NK-92 (cell line): Measurements from ENCODE around the gene ZNF286A.
"Not testable (repeated sequence)": the region's sequence is repeated elsewhere in the genome, so short reads cannot be mapped to it uniquely, and the experiment has no call there.

Experiments
- DNase-seq: peaks from one replicate; lab custom pipeline; 2025; ENCODE audit not compliant: unreplicated experiment; lab: John Stamatoyannopoulos, UW

Gene ZNF286A

DNA sequence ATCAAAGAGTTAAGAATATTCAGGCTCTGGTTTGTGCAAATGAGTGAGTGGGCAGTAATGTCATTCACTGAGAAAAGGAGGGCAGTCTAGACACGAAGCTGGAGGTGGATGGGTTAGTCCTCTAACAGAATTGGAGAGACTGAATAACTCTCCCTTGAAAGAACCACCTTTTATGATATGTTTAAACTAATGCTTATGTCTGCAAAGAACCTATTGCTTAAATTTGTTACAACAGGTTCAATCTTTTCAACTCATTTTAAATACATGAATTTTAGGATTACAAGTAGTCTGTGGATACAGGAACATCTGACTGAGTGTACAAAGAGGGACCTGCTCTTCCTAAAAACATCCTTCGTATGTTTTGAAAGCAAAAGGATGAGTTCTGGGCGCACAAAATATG lies 585 bp upstream of the ZNF286A start:
- DNase-seq, result not testable (repeated sequence)

DNA sequence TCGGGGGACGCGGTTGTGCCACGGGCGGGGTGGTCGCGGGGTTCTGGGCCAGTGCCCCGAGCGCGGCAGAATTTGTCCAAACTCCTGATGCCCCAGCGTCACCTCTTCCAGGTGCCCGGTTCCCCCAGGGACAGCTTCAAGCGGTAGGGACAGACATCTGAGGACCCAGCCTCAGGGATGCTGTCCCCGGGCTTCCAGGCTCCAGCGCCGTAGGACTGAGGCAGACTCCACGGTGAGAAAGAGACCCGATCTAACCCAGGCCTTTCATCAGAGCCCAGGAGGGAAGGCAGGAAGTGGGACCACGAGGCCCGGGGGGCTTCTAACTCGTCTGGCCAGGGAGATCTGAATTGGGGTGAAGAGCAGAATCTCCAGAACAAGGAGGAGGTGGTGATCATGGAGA lies 385 bp downstream of the ZNF286A start:
- not testable (repeated sequence) for DNase-seq

DNA sequence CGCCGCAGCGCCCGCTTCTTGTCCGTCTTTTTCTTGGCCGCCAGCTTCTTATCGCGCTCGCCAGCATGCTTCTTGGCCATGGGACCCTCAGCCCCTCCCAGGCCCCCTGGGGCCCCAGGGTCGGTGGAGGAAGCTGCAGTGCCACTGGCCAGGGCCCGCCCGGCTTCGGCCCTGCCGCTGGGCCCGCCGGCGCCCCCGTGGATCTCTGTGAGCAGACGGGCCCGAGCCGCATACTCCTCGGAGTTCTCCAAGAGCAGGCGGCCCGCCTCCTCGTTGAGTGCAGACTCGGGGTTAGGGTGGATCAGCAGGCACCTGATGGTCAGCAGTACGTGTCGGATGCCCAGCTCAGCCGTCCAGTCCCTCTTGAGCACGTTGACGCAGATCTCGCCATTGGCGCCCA lies 4.7 kb downstream of the ZNF286A start:
- not testable (repeated sequence) for DNase-seq

DNA sequence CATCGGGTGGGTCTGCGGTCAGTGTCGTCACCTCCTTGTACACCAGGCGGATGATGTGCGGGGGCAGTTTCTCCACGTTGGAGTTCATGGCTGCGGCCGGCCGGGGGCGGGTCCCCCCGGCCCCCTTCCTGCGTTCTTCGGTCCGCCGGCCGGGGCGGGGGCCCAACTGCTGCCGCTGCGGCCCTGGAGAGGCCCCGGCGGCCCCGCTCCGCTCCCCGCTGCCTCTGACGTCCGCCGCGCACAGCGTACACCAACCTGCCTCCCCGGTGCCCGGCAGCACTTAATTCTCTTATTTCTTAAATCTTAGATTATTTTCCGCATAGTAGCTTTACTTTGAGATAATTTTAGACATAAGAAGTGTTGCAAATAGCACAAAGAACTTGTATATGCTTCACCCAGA lies 5.3 kb downstream of the ZNF286A start:
- DNase-seq, result not testable (repeated sequence)

DNA sequence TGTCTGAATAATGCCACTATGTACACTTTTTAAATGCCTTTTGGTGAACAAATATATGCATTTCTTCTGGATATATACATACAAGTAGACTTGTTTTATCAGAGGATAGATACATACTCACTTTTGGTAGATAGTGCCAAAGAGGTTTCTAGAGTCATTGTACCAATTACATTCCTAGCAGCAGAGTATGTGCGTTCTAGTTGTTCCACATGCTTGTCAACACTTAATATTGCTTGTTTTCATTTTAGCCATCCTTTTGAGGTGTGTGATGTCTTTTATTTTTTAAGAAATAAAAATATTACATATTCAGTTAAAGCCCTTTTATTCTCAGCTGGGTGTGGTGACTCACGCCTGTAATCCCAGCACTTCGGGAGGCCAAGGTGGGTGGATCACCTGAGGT lies 9.3 kb downstream of the ZNF286A start:
- not testable (repeated sequence) for DNase-seq

DNA sequence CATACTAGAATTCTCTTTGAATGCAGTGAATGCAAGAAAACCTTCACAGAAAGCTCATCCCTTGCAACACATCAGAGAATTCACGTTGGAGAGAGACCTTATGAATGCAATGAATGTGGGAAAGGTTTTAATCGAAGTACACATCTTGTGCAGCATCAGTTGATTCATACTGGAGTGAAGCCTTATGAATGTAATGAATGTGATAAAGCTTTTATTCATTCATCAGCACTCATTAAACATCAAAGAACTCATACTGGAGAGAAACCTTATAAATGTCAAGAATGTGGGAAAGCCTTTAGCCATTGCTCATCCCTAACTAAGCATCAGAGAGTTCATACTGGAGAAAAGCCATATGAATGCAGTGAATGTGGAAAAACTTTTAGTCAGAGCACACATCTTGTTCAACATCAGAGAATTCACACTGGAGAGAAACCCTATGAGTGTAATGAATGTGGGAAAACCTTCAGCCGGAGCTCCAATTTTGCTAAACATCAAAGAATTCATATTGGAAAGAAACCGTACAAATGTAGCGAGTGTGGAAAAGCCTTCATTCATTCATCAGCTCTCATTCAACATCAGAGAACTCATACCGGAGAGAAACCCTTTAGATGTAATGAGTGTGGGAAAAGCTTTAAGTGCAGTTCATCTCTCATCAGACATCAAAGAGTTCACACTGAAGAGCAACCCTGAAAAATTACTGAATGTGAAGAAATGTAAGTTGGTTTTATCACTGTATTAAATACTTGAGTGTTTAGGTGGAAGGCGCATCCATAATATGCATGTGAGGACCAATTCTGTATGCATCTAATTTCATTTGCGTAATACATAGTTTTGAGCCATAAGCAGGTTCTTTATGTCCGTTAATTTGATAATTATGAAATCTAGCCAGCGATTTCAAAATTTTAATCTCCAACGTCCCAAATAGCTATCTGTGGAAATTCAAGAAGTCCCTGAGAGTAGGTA lies 17.3 kb downstream of the ZNF286A start:
- not testable (repeated sequence) for DNase-seq

DNA sequence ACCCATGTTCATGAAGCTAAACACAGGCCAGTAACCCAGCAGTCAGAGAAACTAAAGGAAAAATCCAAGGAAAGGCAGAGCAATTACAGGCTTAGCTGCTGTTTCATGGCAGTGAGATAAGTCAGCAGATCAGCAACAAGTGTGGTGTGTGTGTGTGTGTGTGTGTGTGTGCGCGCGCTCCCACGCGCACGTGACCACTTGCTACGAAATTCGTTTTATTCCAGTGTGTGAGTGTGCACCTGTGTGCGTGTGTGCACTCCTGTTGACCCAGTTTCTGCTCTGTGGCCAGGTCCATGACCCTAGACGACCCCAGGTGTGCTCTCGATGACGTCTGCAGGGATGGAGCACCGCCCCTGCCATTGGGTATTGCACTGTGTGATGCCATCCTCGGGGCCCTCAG lies 31.0 kb downstream of the ZNF286A start:
- not testable (repeated sequence) for DNase-seq

DNA sequence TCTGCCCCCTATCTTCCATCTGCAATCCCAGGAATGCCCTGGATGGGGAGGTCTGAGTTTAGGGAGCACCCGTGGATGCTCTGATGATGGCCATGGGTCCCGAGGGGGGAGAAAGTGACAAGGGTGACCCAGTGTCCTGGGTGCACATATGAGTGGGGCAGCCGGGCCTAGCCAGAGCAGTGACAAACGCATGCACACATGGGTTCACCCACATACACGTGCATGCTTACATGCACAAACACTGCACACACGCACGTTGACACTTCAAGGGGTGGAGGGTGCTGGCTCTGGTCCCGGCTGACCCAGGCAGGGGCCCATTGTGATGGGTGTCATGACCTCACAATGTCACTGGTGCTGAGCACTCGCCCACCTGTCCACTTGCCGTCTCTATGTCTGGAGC lies 32.3 kb downstream of the ZNF286A start, which contains the start of gene TBC1D26:
TSS of gene TBC1D26 (plus strand) at position 384 of the 400 bp plus-strand sequence. CDS start 3,066 bp downstream, outside the sequence.
- DNase-seq, result not testable (repeated sequence)

DNA sequence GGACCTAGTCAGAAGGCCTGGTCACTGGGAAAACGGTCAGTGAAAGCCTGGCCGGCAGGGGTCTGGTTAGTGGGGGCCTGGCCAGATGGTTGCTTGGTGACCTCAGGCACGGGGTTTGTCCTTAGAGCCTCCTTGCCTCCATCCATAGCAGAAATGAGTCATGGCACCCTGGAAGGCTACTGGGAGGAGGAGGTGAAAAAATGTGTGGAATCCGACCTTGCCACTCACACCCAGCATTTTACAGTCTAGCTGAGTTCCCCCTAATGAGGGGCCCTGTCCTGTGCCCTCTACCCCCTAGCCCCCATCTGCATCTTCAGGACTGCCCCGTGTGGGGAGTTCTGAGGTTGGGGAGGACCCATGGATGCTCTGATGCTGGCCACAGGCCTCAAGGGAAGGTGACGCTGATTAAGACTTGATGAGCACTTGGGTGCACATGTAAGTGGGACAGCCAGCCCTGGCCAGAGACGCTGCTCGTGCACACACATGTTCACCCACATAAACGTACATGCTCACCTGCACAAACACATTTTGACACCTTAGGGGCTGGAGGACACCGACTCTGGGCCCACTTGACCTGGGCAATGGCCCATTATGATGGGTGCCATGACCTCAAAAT lies 33.7 kb downstream of the ZNF286A start:
- DNase-seq, result not testable (repeated sequence)

DNA sequence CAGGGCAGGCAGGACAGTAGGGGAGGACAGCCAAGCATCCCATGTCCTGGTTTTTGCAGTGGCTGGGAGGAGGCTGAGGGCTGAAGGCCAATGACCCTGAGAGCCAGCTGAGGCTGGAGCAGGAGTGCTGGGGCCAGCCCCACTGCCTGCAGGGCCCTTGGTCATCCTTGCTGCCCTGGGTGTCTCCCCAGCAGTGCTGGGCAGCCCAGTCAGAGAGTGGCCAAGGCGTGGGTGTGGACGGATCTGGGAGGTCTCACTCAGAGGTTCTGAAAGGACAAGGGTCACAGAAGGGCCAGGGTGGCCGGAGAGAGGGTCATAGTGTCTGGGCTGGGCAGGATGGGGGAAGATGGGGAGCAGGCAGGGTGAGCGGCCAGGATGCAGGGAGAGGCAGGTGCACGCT lies 37.0 kb downstream of the ZNF286A start:
- not testable (repeated sequence) for DNase-seq

DNA sequence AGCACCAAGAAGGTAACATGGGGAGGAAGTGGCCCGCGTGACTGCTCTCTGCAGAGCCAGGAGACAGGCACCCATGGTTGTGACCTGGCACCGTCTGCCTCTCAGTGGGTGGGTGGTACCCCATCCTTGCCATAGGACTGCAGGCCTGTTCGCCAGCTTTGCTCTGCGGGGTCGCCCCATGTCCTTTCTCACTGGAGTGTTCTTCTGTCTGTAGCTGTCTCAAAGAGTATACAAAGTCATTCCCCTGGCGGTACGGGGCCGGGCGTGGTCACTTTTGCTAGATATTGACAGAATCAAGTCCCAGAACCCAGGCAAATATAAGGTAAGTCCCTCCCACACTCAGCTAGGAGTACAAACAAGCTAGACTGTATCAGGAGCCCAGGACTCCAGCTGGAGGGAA lies 38.5 kb downstream of the ZNF286A start:
- DNase-seq, result no peak

DNA sequence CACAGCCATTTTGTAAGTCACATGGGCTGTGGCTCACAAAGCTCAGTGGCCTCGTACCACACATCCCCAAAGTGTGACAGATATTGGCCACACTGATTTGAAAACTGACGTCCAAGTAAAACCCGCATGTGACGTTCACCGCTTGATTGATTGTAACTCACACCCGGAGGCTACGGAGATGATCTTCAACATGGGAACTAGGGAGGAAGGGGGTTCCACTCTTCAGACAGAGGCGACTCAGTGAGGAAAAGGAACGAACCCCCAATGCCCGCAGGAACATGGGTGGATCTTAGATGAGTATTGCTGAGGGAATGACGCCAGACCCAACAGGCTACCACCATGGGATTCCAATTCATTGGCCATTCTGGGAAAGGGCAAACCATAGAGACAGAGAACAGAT lies 39.7 kb downstream of the ZNF286A start:
- not testable (repeated sequence) for DNase-seq

DNA sequence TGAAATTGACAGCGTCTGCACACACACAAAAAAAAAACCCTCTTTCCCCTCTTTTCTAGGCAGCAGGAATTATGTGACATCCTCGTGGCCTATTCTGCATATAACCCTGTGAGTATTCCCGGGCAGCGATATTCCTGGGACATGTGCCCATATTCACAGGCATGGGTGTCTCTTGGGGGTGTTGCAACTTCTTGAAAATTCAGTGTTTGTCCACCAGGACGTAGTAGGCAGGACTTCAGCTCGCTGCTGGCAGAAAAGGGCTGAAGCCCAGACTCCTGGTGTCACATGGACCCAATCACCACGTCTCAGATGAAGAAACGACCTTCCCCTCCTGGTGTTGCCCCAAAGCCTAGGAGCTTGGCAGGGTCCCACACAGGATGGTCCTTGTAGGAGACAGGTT lies 40.5 kb downstream of the ZNF286A start:
- not testable (repeated sequence) for DNase-seq

DNA sequence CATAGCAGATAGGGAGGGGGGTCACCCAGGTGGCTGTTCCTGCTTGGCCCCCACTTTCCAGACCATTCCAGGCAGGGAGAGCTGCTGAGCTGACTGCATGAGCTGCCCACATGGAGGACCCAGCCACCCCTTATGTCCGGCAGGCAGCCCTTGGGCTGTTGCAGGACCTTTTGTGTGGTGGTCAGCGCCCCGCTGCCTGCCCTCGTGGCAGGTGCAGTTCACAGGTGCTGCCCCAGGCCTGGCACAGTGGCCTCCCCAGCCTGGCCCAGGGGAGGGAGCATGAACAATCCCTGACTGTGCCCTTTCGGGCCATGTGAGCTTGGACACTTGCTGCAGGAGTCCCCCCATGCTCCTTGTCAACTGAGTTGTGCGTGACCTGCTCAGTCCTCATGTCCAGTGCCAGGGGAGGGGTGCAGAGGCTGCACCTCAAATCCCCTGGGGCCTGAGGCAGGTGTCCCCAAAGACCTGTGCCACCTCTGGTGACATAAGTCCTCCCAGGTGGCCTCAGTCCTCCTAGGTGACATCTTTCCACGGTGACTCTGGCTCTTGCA lies 41.1 kb downstream of the ZNF286A start:
- DNase-seq, result no peak

DNA sequence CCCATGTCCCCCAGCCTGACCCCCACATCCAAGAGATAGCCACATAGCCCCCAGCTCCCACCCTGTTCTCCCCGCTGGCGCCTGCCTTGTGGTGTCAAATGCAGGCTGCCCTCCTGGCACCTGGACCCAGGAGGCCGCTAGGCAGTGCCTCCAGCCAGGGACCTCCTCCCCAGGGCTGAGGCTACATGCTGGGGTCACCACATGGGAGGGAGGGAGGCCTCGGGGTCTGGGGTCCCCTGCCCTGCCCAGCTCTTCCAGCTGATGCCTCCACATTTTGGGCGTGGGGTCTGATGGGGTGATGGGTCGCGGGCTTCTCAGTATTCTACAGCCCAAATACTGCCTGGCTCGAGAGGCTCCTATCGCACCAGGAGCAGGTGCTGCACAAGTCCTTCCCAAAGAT lies 42.1 kb downstream of the ZNF286A start:
- no peak for DNase-seq

DNA sequence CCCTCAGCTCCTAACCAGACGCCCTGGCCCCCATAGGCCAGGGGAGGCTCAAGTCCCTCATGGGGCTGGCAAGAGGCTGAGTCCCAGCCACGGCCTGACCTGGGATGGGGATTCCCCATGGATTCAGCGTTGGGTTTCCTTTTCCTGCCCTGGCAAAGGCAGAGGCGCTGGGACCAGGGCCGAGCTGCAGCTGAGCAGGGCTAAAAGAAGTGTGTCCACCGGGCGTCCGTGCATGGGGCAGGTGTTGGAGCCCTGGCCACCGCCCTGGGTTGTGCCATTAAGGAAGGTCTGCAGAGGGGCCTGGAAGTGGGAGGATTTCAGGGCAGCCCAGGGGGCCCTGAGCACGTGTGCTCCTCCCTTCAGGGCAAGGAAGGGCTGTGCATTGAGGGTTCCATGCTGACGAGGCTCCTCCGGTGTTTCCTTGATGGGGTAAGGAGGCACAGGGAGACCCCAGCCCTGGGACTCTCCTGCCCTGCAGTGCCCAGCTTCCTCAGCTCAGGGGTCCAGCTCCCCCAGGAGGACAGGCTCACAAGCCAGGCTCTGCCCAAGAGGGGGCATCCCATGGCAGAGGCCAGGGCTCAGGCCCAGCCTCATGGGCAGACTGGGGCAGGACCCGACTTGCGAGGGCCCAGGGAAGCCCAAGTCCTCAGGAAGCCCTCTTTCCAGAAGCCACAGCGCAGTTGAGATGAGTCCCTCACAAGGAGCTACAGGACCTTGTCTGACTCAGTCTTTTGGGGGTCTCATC lies 42.7 kb downstream of the ZNF286A start:
- no peak for DNase-seq

DNA sequence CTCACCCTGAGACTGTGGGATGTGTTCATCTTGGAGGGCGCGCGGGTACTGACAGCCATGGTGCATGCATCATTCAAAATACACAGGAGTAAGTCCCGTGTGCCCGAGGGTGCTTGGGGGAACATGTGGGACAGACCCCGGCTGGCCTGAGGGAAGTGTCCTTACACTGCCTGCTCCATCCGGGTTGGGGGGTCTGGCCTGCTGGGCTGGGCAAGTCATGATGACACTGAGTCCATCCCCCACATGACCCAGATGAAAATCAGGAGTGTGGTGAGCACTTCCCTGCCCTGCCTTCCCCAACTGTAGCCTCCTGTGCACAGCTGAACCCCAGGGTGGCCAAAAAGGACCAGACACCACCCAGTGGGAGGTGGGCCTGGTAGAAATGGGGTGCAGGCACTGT lies 43.4 kb downstream of the ZNF286A start:
- DNase-seq, result no peak

DNA sequence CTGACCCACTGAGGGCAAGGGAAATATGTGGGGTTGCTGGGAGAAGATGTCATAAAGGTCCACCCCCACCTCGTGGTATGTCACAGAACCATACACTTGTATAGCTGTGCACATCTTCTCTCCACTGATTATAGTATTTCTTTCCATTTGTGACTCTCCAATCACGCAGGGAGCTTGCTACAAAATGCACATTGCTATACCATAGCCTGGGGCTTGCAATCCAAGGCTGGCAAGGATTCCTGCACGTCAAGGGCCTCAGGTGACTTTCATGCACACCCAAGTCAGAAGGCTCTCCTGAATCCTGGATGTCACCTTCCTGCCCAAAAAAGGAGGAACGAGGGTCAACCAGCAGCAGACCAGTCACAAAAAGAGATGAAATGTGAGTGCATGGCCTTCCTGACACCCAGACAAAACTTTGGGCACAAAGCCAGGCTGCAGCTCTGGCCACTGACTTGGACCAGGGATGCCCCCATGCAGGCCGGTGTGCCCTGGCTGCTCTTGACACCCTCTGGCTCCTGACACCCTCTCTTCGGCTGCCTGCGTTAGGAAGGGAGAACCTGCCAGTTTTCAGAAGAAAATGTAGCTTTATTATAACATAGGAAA lies 44.6 kb downstream of the ZNF286A start:
- no peak for DNase-seq

DNA sequence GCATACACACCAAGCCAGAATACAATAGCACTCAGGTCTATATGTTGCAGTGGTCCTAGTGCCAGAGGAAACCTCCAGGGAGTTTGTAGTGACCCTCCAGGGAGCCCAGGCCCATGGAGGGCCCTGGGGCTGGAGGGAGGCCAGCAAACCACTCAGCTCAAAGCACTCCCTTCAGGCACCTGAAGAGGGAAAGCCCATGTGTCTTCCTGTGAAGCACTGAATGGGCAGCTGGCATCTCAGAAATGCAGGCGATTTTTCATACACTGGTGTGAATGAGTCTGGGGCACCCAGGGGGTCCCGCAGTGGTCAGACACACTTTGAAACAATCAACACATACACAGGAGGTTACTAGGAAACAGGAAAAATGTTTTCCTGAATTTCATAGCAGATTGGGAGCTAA lies 45.3 kb downstream of the ZNF286A start:
- no peak for DNase-seq

DNA sequence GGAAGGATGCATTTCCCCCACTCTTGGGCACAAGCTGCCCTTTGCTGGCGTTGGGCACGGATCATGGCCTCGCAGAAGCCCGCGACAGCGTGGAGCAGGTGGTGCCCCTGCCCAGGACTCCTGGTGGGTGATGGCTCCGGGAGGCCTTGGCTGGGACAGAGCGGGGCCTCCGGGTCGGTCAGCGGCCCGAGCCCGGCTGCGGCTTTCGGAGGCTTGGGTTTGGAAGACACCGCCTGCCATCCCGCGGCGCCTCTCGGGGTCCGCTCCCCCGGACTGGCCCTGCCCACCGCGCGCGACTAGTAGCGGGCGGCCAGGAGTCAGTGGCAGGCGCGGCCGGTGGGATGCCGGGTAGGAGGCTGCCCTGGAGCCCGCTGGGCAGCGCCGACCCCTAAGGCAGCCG lies 49.9 kb downstream of the ZNF286A start:
- not testable (repeated sequence) for DNase-seq
